IMR-90 (cell line): ENCODE measurements around the gene BTF3. TPM values are rescaled to one million over a fixed set of nuclear protein-coding genes. Genes with fewer than 3 reads are reported as not detected.

Experiments
- ATAC-seq: fragments of 200-7000 bp; cut with Tn5 transposase; 2 replicates; pipeline ENCODE4 v1.9.1; 2020; ENCODE audit warnings: low read depth, mild to moderate bottlenecking, moderate library complexity
- BruUV-seq: library from RNA; stranded (reverse); fragments of 400-500 nt; replicated peaks from 2 replicates; lab custom pipeline; 2021; lab: Mats Ljungman, UMichigan
- CTCF ChIA-PET: fragments of 300-600 bp; formaldehyde crosslinking; extraction: SDS; loops from one replicate; lab custom pipeline; 2021; ENCODE audit warnings: antibody characterized with exemption; lab: Yijun Ruan, JAX
- POLR2A ChIA-PET: fragments of 300-600 bp; sonication (Branson Sonifier 250); formaldehyde crosslinking; loops from one replicate; lab custom pipeline; 2022; ENCODE audit warnings: antibody characterized with exemption; ENCODE audit not compliant: unreplicated experiment; lab: Charles Lee
- DNase-seq: peaks from one replicate; pipeline ENCODE4 v3.0.0; 2013
- H2AFZ ChIP-seq: replicated peaks from 2 replicates; pipeline ENCODE3; 2013; ENCODE audit warnings: low read length, mild to moderate bottlenecking; ENCODE audit not compliant: poor library complexity
- H2AK5ac ChIP-seq: 2 replicates; pipeline ENCODE4 v1.6.1; 2013; ENCODE audit warnings: low read depth, low read length, inconsistent platforms
- H2AK9ac ChIP-seq: replicated peaks from 2 replicates; pipeline ENCODE3; 2013; ENCODE audit warnings: mild to moderate bottlenecking, low read depth, low read length, moderate library complexity; ENCODE audit not compliant: poor library complexity
- H2BK120ac ChIP-seq: 2 replicates; pipeline ENCODE4 v1.6.1; 2013; ENCODE audit warnings: low read depth, low read length, inconsistent platforms
- H2BK15ac ChIP-seq: 3 replicates; pipeline ENCODE4 v1.6.1; 2013; ENCODE audit warnings: low read depth, low read length, inconsistent platforms
- H2BK20ac ChIP-seq: 2 replicates; pipeline ENCODE4 v1.6.1; 2013; ENCODE audit warnings: low read depth, mild to moderate bottlenecking, inconsistent platforms, low read length, moderate library complexity
- H2BK5ac ChIP-seq: 2 replicates; pipeline ENCODE4 v1.6.1; 2013; ENCODE audit warnings: mild to moderate bottlenecking, low read depth, low read length, inconsistent platforms; ENCODE audit not compliant: poor library complexity, severe bottlenecking
- H3K14ac ChIP-seq: replicated peaks from 2 replicates; pipeline ENCODE4 v1.6.1; 2013; ENCODE audit warnings: low read depth, low read length, inconsistent platforms
- H3K18ac ChIP-seq: 2 replicates; pipeline ENCODE4 v1.6.1; 2013; ENCODE audit warnings: low read depth, low read length, control low read depth
- H3K23ac ChIP-seq: 2 replicates; pipeline ENCODE4 v1.6.1; 2013; ENCODE audit warnings: low read depth, low read length, inconsistent platforms
- H3K27ac ChIP-seq: 2 replicates; pipeline ENCODE4 v1.5.1; 2013; ENCODE audit warnings: mild to moderate bottlenecking, control low read depth, low read length; ENCODE audit not compliant: insufficient read depth
- H3K27me3 ChIP-seq: 2 replicates; pipeline ENCODE4 v1.6.1; 2013; ENCODE audit warnings: low read length; ENCODE audit not compliant: control insufficient read depth, insufficient read depth
- H3K36me3 ChIP-seq: 2 replicates; pipeline ENCODE4 v1.6.1; 2013; ENCODE audit warnings: low read length, mixed read lengths; ENCODE audit not compliant: control insufficient read depth, insufficient read depth
- H3K4ac ChIP-seq: 2 replicates; pipeline ENCODE4 v1.6.1; 2013; ENCODE audit warnings: low read depth, low read length, inconsistent platforms
- H3K4me1 ChIP-seq: 2 replicates; pipeline ENCODE4 v1.6.1; 2013; ENCODE audit warnings: low read length, mixed read lengths; ENCODE audit not compliant: control insufficient read depth, insufficient read depth
- H3K4me2 ChIP-seq: 2 replicates; pipeline ENCODE4 v1.6.1; 2013; ENCODE audit warnings: low read depth, mild to moderate bottlenecking, control low read depth, low read length, moderate library complexity
- H3K4me3 ChIP-seq: 2 replicates; pipeline ENCODE4 v1.5.1; 2013; ENCODE audit warnings: low read depth, mild to moderate bottlenecking, control low read depth, low read length, moderate library complexity; ENCODE audit not compliant: insufficient read depth
- H3K56ac ChIP-seq: 2 replicates; pipeline ENCODE4 v1.6.1; 2013; ENCODE audit warnings: low read length, inconsistent platforms; ENCODE audit not compliant: insufficient read depth; ENCODE audit errors: extremely low read depth
- H3K79me1 ChIP-seq, 2 experiments: 2 replicates each; pipeline ENCODE4 v1.6.1; 2013; ENCODE audit warnings: low read length in 2 of 2, inconsistent platforms in 1 of 2, low read depth in 1 of 2
- H3K9ac ChIP-seq: 2 replicates; pipeline ENCODE4 v1.6.1; 2013; ENCODE audit warnings: low read depth, low read length, control low read depth
- H3K9me1 ChIP-seq: 2 replicates; pipeline ENCODE4 v1.6.1; 2013; ENCODE audit warnings: low read length, inconsistent platforms; ENCODE audit not compliant: insufficient read depth
- H3K9me3 ChIP-seq: 2 replicates; pipeline ENCODE4 v1.6.1; 2013; ENCODE audit warnings: low read length; ENCODE audit not compliant: control insufficient read depth, insufficient read depth
- H4K20me1 ChIP-seq: 2 replicates; pipeline ENCODE4 v1.6.1; 2013; ENCODE audit warnings: low read length, inconsistent platforms; ENCODE audit not compliant: insufficient read depth
- H4K5ac ChIP-seq: 2 replicates; pipeline ENCODE4 v1.6.1; 2013; ENCODE audit warnings: mild to moderate bottlenecking, low read depth, low read length, control low read depth
- H4K8ac ChIP-seq, 2 experiments: 2 replicates each; pipeline ENCODE4 v1.6.1; 2013; ENCODE audit warnings: low read depth in 2 of 2, low read length in 2 of 2, control low read depth in 1 of 2, inconsistent platforms in 1 of 2
- H4K91ac ChIP-seq: 2 replicates; pipeline ENCODE4 v1.6.1; 2013; ENCODE audit warnings: low read depth, low read length, inconsistent platforms; ENCODE audit not compliant: insufficient read depth
- BHLHE40 ChIP-seq: fragments of 150-350 bp; IDR thresholded peaks from 2 replicates; pipeline ENCODE4 v1.6.1; 2016; ENCODE audit warnings: mild to moderate bottlenecking, low read depth, low read length
- CEBPB ChIP-seq: IDR thresholded peaks from 2 replicates; pipeline ENCODE4 v1.6.1; 2012; ENCODE audit warnings: low read depth, low read length, improper control_type of control experiment
- FOS ChIP-seq: fragments of 150-350 bp; IDR thresholded peaks from 2 replicates; pipeline ENCODE4 v1.6.1; 2016; ENCODE audit warnings: low read depth, low read length
- MAZ ChIP-seq: IDR thresholded peaks from 2 replicates; pipeline ENCODE4 v1.6.1; 2012; ENCODE audit warnings: low read depth, mild to moderate bottlenecking, low read length, improper control_type of control experiment, moderate library complexity, borderline replicate concordance
- MXI1 ChIP-seq: IDR thresholded peaks from 2 replicates; pipeline ENCODE4 v1.6.1; 2012; ENCODE audit warnings: low read depth, mild to moderate bottlenecking, low read length, moderate library complexity, borderline replicate concordance
- POLR2A ChIP-seq: IDR thresholded peaks from 2 replicates; pipeline ENCODE4 v1.6.1; 2012; ENCODE audit warnings: mild to moderate bottlenecking, low read depth, low read length
- RCOR1 ChIP-seq: IDR thresholded peaks from 2 replicates; pipeline ENCODE4 v1.6.1; 2012; ENCODE audit warnings: mild to moderate bottlenecking, low read length, improper control_type of control experiment; ENCODE audit not compliant: insufficient replicate concordance
- WGBS, 2 experiments: methylation state at CpG; one replicate each; pipeline versions ENCODE4 v1.1.5 to v1.1.7; 2013; ENCODE audit warnings: missing lambda C conversion rate in 2 of 2; ENCODE audit not compliant: insufficient read length in 1 of 2; ENCODE audit errors: extremely low coverage in 2 of 2; 5-methylcytosine and 5-hydroxymethylcytosine counted together
- dilution Hi-C: fragments of 300-500 bp; cut with HindIII; formaldehyde crosslinking; loops from one replicate; pipeline ENCODE4 v1.14.3; 2018; ENCODE audit warnings: low sequenced_read_pairs; ENCODE audit not compliant: unreplicated experiment
- in situ Hi-C: fragments of 300-500 bp; cut with MboI; formaldehyde crosslinking; loops from 3 replicates; pipeline ENCODE4 v1.14.3; 2019; ENCODE audit warnings: low sequenced_read_pairs, inconsistent platforms, mixed read lengths
- intact Hi-C: fragments of 100-400 bp; cut with micrococcal nuclease; formaldehyde crosslinking; loops from 2 replicates; pipeline ENCODE4 v1.10.0; 2022
- polyA plus RNA-seq, 3 experiments: library from polyadenylated mRNA; depleted of rRNA; stranded (reverse); fragments of >200 nt; gene quantifications; 2 replicates each; pipeline ENCODE4 v1.2.3, GENCODE V29; 2012; ENCODE audit warnings: low replicate concordance in 1 of 3
- total RNA-seq: library from RNA; depleted of rRNA; stranded (reverse); fragments of >200 nt; gene quantifications from 2 replicates; pipeline ENCODE4 v1.2.3, GENCODE V29; 2012
- TF ChIP-seq, protein P1 (sequence below): conservative IDR thresholded peaks from 2 replicates; pipeline ENCODE4 v1.5.1; 2012; ENCODE audit warnings: mild to moderate bottlenecking, low read depth, low read length, improper control_type of control experiment
- TF ChIP-seq, protein P2 (sequence below): fragments of 150-350 bp; IDR thresholded peaks from 2 replicates; pipeline ENCODE4 v1.6.1; 2017; ENCODE audit warnings: mild to moderate bottlenecking, antibody characterized with exemption, low read length, low read depth

BTF3 gene
- total and polyA plus RNA-seq, 2 of the 4 experiments (the other 2 are of a cell fraction) = 225 to 443 TPM

DNA sequence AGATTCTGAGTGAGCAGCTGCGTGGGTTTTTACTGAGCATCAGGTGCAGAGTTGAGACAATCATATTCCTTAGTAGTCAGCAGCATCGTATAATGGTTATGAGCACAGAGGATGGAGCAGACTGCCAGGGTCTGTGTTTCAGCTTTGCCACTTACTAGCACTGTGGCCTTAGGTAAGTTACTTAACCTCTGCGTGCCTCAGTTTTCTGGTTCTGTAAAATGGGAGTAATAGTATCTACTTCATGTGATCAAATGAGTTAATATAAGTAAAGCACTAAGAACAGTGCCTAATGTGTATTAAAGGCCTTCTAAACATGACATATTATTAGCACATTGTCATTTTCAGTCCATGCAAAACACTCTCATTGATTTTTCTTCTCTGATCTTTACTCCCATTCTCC, 4.8 kb upstream of the BTF3 start:
- Histone ChIP-seq H3K9ac (no peak overlapping the region), H4K91ac (no peak overlapping the region), H4K5ac (no peak overlapping the region), H4K20me1 (no peaks in the 10 kb centered on the region), H2AK5ac (no peak overlapping the region), H3K79me1 (peaks cover 0 to 16% of the 10 kb centered on the region in 2 experiments; a peak in 2 of 4 replicates), H2BK5ac (no peak overlapping the region), H3K14ac (no peak overlapping the region), H2BK15ac (no peak overlapping the region), H3K27me3 (peaks cover 4% of the 10 kb centered on the region; the same call in 1 of the 2 replicates), H3K9me1 (no peaks in the 10 kb centered on the region), H3K27ac (no peak overlapping the region), H3K4ac (no peak overlapping the region), H3K9me3 (no peaks in the 10 kb centered on the region), H2BK120ac (no peak overlapping the region), H2AK9ac (no peak overlapping the region), H3K4me1 (no peaks in the 10 kb centered on the region; the same call in 1 of the 2 replicates), H3K23ac (no peak overlapping the region), H4K8ac (no peak overlapping the region), H3K36me3 (no peaks in the 10 kb centered on the region), H3K4me3 (no peak overlapping the region), H2BK20ac (no peak overlapping the region), H3K18ac (no peak overlapping the region), H3K56ac (no peak overlapping the region), H3K4me2 (no peak overlapping the region), H2AFZ (no peak overlapping the region)
- in situ Hi-C loops (no loop called here), dilution Hi-C loops (no loop called here), intact Hi-C loops (no loop called here)
- TF ChIP-seq FOS (no peak), RCOR1 (no peak), MXI1 (no peak), MAZ (no peak), POLR2A (no peak), BHLHE40 (no peak), CEBPB (no peak)
- TF ChIP-seq, protein P1, sequence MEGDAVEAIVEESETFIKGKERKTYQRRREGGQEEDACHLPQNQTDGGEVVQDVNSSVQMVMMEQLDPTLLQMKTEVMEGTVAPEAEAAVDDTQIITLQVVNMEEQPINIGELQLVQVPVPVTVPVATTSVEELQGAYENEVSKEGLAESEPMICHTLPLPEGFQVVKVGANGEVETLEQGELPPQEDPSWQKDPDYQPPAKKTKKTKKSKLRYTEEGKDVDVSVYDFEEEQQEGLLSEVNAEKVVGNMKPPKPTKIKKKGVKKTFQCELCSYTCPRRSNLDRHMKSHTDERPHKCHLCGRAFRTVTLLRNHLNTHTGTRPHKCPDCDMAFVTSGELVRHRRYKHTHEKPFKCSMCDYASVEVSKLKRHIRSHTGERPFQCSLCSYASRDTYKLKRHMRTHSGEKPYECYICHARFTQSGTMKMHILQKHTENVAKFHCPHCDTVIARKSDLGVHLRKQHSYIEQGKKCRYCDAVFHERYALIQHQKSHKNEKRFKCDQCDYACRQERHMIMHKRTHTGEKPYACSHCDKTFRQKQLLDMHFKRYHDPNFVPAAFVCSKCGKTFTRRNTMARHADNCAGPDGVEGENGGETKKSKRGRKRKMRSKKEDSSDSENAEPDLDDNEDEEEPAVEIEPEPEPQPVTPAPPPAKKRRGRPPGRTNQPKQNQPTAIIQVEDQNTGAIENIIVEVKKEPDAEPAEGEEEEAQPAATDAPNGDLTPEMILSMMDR = no peak
- TF ChIP-seq, protein P2, sequence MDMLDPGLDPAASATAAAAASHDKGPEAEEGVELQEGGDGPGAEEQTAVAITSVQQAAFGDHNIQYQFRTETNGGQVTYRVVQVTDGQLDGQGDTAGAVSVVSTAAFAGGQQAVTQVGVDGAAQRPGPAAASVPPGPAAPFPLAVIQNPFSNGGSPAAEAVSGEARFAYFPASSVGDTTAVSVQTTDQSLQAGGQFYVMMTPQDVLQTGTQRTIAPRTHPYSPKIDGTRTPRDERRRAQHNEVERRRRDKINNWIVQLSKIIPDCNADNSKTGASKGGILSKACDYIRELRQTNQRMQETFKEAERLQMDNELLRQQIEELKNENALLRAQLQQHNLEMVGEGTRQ = no peak
- ChIA-PET CTCF (no interaction called here), POLR2A (no interaction called here)
- no peak for DNase-seq
- ATAC-seq = no peak
- BruUV-seq = no TSS peak
- no CpG with 5 or more reads among the region's 3 CpGs for WGBS, 2 experiments
